ENCODE results near the gene ARSG. TPM values are rescaled to one million over a fixed set of nuclear protein-coding genes. Genes with fewer than 3 reads are reported as not detected.

The ARSG gene
- total and polyA plus RNA-seq, 9 of the 15 experiments (the other 6 are each of a cell fraction or from before 2014, with no cell fraction given): 1.0 to 5.6 (median 1.8) TPM

GRCh38 chr17:68435361-68435760 lies 144.1 kb downstream of the ARSG start:
- Histone ChIP-seq H4K20me1 (replicated peaks; ENCODE audit: control insufficient read depth, insufficient read depth, low read length) (no peaks in the 10 kb centered on the region; the same call in 1 of the 2 replicates), H3K79me2 (ENCODE audit: control insufficient read depth, insufficient read depth, low read length) (no peaks in the 10 kb centered on the region), H3K4me1 (replicated peaks in 1 of 2; ENCODE audit: control insufficient read depth in 2 of 2, insufficient read depth in 2 of 2, low read length in 2 of 2) (peaks cover 17 to 24% of the 10 kb centered on the region in 2 experiments), H3K4me3 (no peak overlapping the region), H3K27ac (ENCODE audit: extremely low read depth, low read depth, low read length) (no peak overlapping the region), H3K9ac (ENCODE audit: insufficient read depth in 1 of 2, low read depth in 2 of 2, low read length in 2 of 2) (no peak overlapping the region), H3K36me3 (ENCODE audit: control insufficient read depth, insufficient read depth, low read length) (no peaks in the 10 kb centered on the region; the same call in 2 of the 3 replicates), H3K27me3 (ENCODE audit: control insufficient read depth in 2 of 2, insufficient read depth in 2 of 2, low read length in 2 of 2) (no peaks in the 10 kb centered on the region), H2AFZ (ENCODE audit: low read depth, low read length) (no peak overlapping the region), H3K4me2 (ENCODE audit: insufficient read depth, low read length) (no peak overlapping the region), H3K9me1 (ENCODE audit: control insufficient read depth, insufficient read depth, low read length) (no peaks in the 10 kb centered on the region), H3K9me3 (replicated peaks; ENCODE audit: control insufficient read depth, insufficient read depth, low read depth, low read length) (no peaks in the 10 kb centered on the region)
- ChIA-PET CTCF (ENCODE audit: low intra/inter-chr PET ratio) (interaction anchor here (2.0 kb wide), 1 partner anchor 172 kb away, joined by 11 read pairs; no protein-coding TSS in a partner anchor), POLR2A (no interaction called here)
- DNase-seq (ENCODE audit: extremely low read depth in 1 of 4, low spot score in 3 of 4) (no peak), FAIRE-seq (no peak), ATAC-seq (no peak)
- intact Hi-C loops (cut with micrococcal nuclease) (loop anchor here (10.0 kb wide), 1 partner anchor 171 kb away; no protein-coding TSS in a partner anchor), in situ Hi-C loops (cut with MboI) (no loop called here)
- 84% methylated on average over 5 of the region's 6 CpGs for WGBS (ENCODE audit: insufficient coverage, low coverage, missing lambda C conversion rate)
- BruUV-seq (replicated peaks): no TSS peak
- TF ChIP-seq PHF21A (IDR thresholded peaks at IDR 0.05; ENCODE audit: borderline replicate concordance, low read depth) (no peak), SRSF9 (IDR thresholded peaks at IDR 0.05; ENCODE audit: borderline replicate concordance, low read depth, low read length) (no peak), SLC30A9 (CRISPR knock-in tag; IDR thresholded peaks at IDR 0.05) (no peak), ZBTB43 (CRISPR knock-in tag; IDR thresholded peaks at IDR 0.05) (no peak), KAT8 (IDR thresholded peaks at IDR 0.05; ENCODE audit: low read depth) (no peak), HIVEP1 (CRISPR knock-in tag; IDR thresholded peaks at IDR 0.05) (no peak), ZNF512 (tag; IDR thresholded peaks at IDR 0.05) (no peak), NCOA4 (IDR thresholded peaks at IDR 0.05; ENCODE audit: partially characterized antibody) (no peak), ZBTB5 (IDR thresholded peaks at IDR 0.05) (no peak), ZNF140 (CRISPR knock-in tag; IDR thresholded peaks at IDR 0.05) (no peak), TCFL5 (CRISPR knock-in tag; conservative IDR thresholded peaks at IDR 0.05) (no peak), JUN (IDR thresholded peaks at IDR 0.05; ENCODE audit: borderline replicate concordance, low read depth, low read length) (no peak), JUN (CRISPR knock-in tag; IDR thresholded peaks at IDR 0.05; ENCODE audit: borderline replicate concordance) (no peak), CCNT2 (IDR thresholded peaks at IDR 0.05; ENCODE audit: borderline replicate concordance, extremely low read depth, insufficient read length, low read depth, low read length) (no peak), LARP7 (IDR thresholded peaks at IDR 0.05) (no peak), BACH1 (tag; IDR thresholded peaks at IDR 0.05) (no peak)
